GM19023 (cell line): Measurements from ENCODE around the gene JMJD8.

Source experiments
- ATAC-seq: cut with Tn5 transposase; IDR thresholded peaks from one replicate; pipeline ENCODE4 v1.9.1; 2021; ENCODE audit warnings: mild to moderate bottlenecking, moderate library complexity; ENCODE audit not compliant: unreplicated experiment

The JMJD8 gene, protein sequence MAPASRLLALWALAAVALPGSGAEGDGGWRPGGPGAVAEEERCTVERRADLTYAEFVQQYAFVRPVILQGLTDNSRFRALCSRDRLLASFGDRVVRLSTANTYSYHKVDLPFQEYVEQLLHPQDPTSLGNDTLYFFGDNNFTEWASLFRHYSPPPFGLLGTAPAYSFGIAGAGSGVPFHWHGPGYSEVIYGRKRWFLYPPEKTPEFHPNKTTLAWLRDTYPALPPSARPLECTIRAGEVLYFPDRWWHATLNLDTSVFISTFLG

DNA sequence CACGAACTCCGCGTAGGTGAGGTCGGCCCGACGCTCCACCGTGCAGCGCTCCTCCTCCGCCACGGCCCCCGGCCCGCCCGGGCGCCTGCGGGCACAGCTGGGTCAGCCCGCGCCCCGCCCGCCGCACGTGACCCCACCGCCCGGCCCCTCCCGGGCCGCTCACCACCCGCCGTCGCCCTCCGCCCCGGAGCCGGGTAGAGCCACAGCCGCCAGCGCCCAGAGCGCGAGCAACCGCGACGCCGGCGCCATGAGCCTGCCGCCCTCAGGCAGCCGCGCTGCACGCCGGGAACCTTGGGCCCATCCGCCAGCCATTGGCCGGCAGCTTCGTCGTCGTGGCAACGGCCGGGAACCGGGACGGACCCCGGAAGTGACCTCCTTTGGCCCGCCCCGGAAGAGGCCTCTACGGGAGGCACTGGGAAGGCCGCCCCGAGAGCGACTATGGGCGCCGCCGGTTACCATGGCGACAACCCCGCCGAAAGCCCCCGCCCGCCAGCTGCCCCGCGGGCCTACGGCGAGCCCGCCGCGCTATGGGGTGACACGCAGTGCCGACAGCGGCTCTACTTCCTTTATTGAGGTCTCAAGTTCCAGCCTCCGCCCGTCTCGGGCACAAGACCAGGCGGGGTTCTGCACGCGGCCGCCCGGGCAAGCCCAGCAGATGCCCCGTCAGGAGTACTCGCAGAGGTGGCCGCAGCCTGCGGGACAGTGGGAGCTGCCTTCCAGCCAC is at the start of gene JMJD8:
Gene JMJD8, minus strand, starts transcription at position 264 of the 724 bp plus-strand sequence. Its CDS starts 15 bp downstream, at position 249.
- peak; percentile 65 for ATAC-seq

DNA sequence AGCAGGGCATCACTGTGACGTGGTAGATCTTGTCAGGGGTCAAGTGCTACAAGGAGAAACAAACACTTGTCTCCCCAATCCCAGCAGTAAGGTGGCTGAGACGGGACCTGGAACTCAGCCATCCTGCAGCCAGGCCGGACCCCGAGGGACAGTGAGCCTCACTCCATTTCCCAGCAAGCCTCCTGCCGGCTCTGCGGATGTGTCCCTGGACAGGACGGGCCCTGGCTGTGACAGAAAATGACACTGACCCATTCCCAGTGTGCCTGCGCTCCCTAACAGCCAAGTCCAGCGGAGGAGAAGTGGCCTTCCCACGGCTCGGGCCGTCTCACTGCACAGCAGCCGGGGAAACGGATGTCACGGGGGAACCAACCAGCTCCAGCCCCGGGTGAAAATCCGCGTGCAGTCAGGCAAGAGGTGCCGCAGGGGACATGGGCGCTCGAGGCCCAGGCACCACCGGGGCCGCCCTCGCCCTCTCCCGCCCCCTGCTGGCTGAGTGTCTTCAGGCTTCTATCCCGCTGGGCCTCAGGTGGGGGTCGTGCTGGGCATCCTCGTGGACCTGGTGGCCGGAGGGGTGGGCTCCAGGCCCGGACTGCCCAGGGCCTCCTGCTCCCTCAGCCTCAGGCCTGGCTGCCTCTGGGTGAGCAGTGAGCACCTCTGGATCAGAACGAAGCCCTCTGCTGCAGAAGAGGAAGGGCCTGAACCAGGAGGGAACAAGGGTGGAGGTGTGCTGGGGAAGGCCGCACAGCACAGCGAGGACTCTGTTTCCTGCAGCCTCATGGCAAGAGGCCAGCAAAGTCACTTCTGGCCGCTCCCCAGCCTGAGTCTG is 49.5 kb upstream of the JMJD8 start:
- ATAC-seq, result no peak

DNA sequence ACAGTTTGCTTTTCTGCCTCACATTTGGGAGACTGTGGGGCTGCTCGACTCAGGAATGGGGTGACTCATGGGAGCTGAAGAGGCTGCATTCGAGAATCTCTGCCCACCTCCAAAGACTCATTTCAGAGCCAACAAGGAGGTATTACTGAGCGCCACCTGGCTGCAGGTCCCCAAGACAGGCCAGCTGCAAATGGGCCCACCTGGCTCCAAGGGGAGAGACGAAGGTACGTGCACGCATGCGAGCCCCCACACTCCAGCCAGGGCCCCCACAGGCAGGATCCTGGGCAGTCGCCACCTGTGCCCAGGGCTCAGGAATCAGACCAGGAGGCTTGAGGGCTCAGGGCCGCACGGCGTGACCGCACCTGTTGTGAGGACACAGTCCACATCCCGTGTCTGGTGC is 48.8 kb upstream of the JMJD8 start:
- no peak for ATAC-seq

DNA sequence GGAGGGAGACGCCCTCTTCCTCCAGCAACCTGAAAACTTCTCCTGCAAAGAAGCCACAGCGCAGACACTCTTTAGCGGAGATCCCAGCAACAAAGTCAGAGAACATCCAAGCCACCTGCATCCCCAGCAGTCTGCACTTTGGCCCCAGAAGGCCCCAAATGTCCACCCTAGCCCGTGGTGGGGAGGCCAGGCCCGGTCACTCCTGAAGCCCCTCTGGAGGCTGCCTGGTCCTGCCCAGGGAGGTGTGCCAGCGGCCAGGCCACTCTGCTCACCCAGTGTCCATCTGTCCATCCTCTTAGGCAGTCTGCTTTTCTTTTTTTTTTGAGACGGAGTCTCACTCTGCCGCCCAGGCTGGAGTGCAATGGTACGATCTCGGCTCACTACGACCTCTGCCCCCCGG is 48.2 kb upstream of the JMJD8 start:
- ATAC-seq, result no peak

DNA sequence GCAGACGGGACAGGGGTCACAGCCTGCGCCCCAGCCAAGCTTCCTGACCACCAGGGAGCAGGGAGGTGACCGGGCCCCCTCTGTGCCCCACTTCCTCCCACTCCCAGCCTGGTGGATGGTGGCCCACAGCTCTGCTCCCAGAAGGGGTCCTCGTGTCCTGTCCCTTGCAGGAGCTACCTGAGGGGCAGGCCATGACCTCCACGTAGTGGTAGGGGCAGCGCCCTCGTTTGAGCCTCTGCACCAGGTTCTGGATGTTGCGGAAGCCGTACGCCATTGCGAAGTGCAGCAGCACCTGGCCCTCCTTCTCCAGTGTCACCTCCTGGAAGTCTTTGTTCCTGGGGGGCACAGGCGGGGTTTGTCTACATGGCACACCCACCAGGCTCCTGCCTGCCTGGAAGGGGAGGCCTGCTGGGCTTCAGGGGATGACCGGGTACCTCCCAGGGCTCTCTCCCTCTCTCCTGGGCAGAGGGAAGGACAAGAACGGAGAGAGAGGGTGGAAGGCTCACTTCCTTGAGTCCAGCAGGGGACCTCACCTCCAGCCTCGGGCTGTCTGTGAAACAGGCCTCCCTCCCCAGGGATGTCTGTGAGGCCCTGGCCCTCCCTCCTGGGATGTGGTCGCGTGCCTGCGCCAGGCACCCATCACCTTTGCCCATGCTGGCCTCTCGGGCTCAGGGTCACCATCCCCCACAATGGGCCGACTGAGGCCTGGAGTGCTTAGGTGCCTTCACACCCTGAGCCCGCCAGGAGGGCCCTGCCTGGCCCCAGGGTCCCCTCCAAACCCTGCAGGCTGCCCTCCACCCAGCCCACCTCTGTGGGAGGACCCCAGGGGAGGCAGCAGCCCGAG is 46.8 kb upstream of the JMJD8 start:
- ATAC-seq, result no peak

DNA sequence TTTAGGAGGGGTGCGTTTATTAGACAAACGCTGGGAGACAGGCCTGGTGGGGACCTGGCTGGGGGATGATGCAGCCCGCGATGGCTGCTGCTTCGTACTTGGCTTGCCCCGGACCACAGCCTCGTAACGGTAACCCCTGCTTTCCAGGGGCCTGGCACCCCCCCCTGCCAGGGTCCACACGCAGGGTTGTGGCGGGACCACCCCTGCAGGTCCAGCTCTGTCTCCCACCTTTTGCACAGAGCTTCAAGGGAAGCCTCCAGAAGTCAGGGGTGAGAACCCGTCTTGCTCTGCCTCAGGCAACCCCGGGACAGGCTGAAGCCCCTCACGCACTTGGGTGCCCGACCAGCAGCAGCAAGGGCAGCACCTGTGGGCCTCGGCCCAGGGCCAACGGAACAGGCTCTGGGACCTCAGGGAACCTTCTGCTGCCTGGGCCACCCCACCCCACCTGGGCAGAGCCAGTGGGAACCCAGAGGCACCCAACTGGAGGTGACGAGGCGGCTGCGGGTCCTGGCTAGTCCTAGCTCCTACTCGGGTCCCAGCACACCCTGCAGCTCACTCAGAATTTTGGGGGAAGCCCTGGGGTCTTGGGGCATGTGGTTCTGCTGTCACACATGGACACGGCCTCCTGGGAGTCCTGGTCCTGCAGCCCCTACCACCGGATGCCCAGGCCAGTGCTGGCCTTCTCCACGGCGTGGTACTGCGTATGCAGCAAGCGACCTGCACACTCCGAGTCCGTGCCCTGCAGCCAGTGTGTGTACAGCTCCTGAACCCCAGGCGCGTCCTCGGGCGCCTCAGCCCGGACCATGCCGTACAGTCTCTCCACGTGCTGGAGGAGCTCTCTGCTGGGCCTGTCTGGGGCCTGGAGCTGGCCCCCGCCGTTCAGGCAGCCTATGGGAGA is 45.9 kb upstream of the JMJD8 start:
- no peak for ATAC-seq

DNA sequence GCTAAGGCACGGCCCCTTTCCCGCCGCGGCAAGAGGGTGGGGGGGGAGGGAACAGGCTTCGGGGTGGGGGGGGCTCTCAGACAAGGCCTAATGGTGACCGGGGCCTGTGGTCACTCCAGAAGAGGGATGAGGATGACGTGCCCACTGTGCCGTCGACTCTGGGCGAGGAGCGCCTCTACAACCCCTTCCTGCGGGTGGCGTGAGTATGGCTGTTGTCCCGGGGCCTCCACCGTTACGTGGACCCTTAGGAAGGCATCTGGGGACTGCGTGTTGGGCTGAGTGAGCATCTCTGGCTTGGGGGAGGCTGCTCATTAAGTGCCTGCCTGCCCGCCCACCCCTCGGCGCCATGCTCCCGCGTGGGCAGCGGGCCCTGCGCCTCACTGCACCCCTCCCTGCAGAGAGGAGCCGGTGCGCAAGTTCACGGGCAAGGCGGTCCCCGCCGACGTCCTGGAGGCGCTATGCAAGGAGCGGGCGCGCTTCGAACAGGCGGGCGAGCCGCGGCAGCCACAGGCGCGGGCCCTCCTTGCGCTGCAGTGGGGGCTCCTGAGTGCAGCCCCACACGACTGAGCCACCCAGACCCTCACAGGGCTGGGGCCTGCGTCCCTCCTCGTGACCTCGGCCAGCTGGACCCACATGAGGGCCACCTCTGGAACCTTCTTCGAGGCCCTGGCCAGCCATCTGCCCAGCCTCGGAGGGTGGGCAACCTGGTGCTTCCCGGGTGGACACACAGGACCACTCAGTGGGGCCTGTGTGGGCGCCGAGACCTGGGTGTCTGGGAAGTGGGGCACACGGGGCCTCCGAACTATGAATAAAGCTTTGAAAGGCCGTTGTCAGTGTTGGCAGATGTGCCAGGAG is 45.0 kb upstream of the JMJD8 start:
- no peak for ATAC-seq

DNA sequence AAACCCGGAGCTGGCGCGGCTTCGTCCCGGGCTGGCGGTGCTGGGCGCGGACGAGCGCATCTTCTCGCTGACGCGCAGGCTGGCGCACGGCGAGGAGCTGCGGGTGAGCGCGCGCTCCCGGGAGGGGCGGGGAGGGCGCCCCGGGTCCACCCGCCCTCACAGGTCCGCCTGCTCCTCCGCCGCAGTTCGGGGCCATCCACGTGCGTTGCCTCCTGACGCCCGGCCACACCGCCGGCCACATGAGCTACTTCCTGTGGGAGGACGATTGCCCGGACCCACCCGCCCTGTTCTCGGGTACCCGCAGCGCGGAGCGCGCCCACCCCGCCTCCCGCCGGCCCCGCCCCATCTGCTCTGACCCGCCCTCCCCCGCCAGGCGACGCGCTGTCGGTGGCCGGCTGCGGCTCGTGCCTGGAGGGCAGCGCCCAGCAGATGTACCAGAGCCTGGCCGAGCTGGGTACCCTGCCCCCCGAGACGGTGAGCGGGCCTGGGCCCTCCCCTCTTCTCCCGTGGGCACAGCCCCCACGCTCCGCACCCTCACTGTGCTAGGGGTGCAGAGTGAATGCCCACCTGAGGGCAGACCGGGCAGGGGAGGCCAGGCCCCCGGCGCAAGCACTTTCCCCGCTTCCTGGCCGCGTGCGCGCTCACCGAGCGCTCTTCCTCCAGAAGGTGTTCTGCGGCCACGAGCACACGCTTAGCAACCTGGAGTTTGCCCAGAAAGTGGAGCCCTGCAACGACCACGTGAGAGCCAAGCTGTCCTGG is 44.2 kb upstream of the JMJD8 start:
- no peak for ATAC-seq

DNA sequence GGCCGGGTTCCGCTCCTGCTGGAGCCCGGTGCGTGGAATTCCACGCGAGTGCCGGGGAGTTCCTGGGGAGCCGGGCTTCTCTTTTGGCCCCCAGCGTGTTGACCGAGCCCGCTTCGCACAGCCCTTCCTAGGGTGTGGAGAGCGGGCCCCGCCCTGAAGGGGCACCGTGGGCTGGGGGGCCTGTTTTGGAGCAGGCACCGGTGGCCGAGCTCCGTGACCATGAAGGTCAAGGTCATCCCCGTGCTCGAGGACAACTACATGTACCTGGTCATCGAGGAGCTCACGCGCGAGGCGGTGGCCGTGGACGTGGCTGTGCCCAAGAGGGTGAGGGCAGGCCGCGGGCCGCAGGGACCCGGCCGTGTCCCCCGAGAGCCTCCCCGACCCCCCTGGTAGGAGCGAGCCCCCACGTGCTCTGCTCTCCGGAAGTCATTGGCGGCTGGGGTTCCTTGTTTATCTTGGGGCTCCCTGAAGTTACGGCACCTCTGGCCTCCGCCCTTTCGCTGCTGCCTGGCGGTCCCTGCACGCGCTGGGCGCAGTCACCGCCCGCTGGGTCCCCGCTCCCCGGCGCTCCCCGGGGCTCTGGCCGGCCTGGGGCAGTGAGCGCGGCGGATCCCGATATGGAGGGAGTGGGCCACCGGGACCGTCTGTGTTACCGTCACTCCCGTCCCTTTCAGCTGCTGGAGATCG is 43.3 kb upstream of the JMJD8 start:
- no peak for ATAC-seq

DNA sequence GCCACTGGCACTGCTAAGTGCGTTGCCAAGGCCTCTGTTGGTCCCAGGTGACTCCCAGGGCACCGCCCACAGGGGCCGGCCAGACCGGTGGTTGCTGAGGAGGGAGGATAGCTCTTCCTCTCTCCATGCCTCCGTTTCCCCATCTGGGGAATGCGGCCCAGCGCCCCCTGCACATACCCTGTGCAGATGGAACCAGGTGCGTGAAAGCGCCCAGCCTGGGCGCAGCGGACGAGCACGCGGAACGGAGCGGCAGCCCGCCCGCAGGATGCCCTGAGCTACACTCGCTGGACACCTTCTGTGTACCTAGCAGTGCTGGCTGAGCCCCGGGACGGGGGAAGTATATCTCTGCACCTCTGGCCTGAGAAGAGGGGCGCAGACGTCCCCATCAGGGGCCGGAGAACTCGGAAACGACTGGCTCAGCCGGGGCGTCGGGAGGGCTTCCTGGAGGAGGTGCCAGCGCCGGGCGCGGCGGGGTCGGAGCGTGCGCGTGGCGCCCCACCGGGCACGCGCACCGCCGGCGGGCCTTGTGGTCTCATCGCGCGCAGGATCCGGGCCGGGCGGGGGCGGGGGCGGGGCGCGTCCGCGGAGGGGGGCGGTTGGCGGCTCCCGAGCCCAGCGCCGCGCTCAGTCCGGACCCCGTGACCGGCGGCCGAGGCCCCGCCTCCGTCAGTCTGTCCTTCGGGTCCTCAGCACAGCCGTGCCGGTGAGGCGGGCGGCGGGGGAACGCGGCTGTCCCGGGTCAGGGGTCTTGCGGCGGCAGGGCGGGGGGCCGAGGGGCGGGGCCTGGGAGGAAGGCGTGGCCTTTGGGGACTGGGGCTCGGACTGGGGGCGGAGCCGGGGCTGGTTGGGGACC is 42.5 kb upstream of the JMJD8 start, which contains the start of the genes CCDC78 and HAGHL:
Gene CCDC78, minus strand, starts transcription at position 6 of the 853 bp plus-strand sequence. CDS start 76 bp downstream, outside the sequence.
Gene HAGHL, plus strand, starts transcription at position 669 of the 853 bp plus-strand sequence. CDS start 404 bp downstream, outside the sequence.
- peak; percentile 35 for ATAC-seq

DNA sequence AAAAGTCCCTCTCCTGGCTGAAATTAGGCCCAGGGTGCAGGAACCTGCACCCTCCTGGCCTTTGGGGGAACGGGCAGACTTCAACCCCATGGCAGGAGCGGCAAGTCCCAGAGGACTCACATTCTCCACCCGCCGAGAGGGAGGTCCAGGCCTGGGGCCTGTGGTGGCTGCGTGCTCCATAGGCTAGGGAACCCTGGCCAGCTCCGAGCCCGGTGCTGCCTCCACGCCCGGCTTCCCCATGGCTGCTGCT is 42.0 kb upstream of the JMJD8 start:
- ATAC-seq, result no peak

DNA sequence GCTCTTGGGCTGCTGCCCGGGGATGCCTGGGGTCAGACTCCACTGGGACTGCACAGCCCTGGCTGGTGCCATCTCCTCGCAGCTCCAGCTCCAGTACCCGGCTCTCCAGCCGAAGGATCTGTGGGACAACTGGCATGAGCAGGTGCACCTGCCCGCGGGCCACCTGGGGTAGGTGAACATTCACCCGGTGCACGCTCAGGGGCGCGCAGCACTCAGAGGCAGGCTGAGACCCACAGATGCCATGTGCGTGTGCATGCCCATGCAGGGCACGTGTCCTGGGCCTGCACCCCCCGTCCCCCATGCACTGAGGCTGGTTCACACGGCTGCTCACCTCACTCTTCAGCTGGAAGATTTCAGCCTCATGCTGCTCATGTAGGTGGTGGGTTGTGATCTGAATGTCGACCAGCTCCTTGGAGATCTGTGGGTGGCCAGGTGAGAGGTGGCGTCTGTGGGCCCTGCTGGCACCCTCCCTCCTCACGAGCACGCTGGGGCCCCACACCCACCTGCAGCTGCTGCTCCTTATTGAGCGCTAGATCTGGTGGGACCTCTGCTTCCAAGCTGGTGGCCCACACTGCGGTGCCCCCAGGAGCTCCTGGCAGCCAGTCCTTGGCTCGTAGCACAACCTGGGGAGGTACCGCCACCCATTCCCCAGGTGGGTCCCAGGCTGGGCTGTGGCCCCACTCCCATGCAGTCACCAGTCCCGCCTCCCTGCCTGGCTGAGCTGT is 41.5 kb upstream of the JMJD8 start:
- no peak for ATAC-seq

DNA sequence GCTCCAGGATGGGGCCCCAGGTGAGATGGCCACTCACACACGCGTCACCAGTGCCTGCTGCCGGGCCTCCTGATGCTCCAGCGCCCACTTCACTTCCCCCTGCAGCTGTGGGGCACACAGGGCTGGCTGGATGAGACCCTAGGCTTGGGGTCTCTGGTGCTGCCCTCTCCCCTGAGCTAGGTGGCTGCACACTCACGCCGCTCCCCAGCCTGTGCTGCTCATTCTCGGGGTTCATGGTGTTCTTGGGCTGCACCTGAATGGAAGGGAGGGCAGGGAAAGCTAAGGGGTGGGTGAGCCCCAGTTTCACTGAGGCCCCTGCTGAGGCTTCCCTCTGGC is 40.9 kb upstream of the JMJD8 start:
- no peak for ATAC-seq

DNA sequence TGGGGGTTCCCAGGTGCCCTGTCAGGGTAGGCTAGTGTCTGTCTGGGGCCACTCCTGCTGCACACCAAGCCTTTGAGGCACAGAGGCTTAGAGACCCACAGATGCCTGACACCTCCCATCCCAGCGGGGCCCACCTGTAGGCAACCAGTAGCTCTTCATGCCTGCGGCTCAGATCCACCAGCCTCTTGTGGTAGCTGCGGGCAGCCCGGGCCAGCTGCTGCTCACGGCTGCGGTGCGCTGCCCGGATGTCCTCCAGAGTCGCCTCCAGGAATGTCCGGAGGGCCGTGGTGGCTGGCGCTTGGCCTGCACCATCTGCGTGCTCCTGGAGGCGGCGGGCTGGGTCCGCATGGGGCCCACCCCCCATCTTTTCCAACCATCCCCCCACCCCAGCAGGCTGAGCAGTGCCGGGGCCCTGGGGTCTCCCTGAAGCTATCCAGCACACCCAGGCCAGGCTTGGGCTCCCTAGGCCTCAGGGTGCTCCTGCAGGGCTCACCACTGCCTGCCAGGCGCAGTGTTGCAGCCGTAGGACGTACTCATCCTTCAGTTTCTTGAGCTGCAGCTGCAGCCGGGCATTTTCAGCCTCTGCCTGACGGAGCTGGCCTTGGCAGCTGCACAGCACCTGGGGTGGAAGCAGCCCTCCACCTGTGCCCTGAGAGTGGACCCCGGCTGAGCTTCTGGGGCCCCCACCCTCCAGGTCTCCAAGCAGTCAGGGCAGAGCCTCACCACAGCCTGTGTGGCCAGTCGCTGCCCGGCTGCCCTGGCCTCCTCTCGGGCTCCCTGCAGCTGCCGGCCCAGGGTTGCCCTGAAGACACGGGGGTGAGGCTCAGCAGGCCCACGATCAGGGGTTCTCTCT is 40.3 kb upstream of the JMJD8 start:
- ATAC-seq, result no peak

DNA sequence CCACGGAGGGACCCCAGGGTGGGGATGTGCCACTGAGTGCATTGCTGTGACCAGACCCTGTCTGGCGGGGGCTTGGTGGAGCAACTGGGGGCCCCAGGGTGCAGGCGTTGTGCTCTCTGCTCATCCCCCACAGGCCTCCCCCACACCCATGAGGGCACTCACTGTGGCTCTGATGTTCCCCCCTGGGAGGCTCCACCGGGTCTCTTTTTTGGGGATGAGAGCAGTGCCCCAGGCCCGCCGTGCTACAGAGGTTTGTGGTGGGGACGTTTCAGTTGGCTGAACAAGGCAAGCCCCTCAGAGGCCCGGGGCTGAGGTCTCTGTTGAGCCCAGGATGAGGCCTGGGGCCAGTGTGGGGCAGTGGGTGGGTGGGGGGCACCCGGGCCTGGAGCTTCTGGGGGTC is 39.6 kb upstream of the JMJD8 start:
- no peak for ATAC-seq
